CD4-positive, alpha-beta memory T cell (primary cell): ENCODE data around the gene TRIM46. TPM values are rescaled to one million over a fixed set of nuclear protein-coding genes. Genes with fewer than 3 reads are reported as not detected.

Source experiments
- polyA plus RNA-seq, 2 donors: library from polyadenylated mRNA; unstranded; fragments of 300-500 nt; fragmentation: Illumina TruSeq; gene quantifications; one replicate each; pipeline ENCODE4 v1.2.3, GENCODE V29; 2021
- total RNA-seq, 2 experiments: library from RNA; stranded (reverse); gene quantifications; one replicate each; pipeline ENCODE4 v1.2.3, GENCODE V29; 2021

Gene TRIM46
- total and polyA plus RNA-seq, 4 experiments from 2014 or later: 1.6 to 8.5 (median 6.0) TPM

Other genes with a start within 250 kb of the TRIM46 start
- gene PMVK, start 237.1 kb upstream of the TRIM46 start, total RNA-seq: 10 to 100 TPM; 17.6 to 21.2 TPM
- 10 to 100 TPM; 61.7 to 87.0 TPM for gene PMVK, start 237.1 kb upstream of the TRIM46 start, polyA plus RNA-seq
- 100 to 1,000 TPM; 435 to 438 TPM for gene PBXIP1, start 217.8 kb upstream of the TRIM46 start, total RNA-seq
- 100 to 1,000 TPM; 263 to 404 TPM for gene PBXIP1, start 217.8 kb upstream of the TRIM46 start, polyA plus RNA-seq
- gene PYGO2, start 212.1 kb upstream of the TRIM46 start, total RNA-seq: 10 to 100 TPM; 78.4 to 80.2 TPM
- 10 to 100 TPM; 22.5 to 54.2 TPM for gene PYGO2, start 212.1 kb upstream of the TRIM46 start, polyA plus RNA-seq
- 10 to 100 TPM; 78.4 to 81.7 TPM for gene SHC1, start 203.1 kb upstream of the TRIM46 start, total RNA-seq
- gene SHC1, start 203.1 kb upstream of the TRIM46 start, polyA plus RNA-seq: 10 to 100 TPM; 36.4 to 44.5 TPM
- gene CKS1B, start 199.2 kb upstream of the TRIM46 start, total RNA-seq: 10 to 100 TPM; 12.2 to 13.0 TPM
- gene CKS1B, start 199.2 kb upstream of the TRIM46 start, polyA plus RNA-seq: 10 to 100 TPM; 50.2 to 67.9 TPM
- 10 to 100 TPM; 52.4 to 56.6 TPM for gene FLAD1, start 190.5 kb upstream of the TRIM46 start, total RNA-seq
- 10 to 100 TPM; 48.9 to 75.9 TPM for gene FLAD1, start 190.5 kb upstream of the TRIM46 start, polyA plus RNA-seq
- 1 to 10 TPM; 1.1 to 3.1 TPM for gene LENEP, start 180.3 kb upstream of the TRIM46 start, total RNA-seq
- gene LENEP, start 180.3 kb upstream of the TRIM46 start, polyA plus RNA-seq: not detected
- 10 to 100 TPM; 86.3 to 92.7 TPM for gene ZBTB7B, start 171.0 kb upstream of the TRIM46 start, total RNA-seq
- 10 to 100 TPM in 1 of 2 donors, 1 to 10 TPM in 1; 3.4 to 11.6 TPM for gene ZBTB7B, start 171.0 kb upstream of the TRIM46 start, polyA plus RNA-seq
- 1 to 10 TPM; 4.0 to 4.1 TPM for gene DCST2, start 140.1 kb upstream of the TRIM46 start, total RNA-seq
- not detected for gene DCST2, start 140.1 kb upstream of the TRIM46 start, polyA plus RNA-seq
- gene DCST1, start 140.0 kb upstream of the TRIM46 start, total RNA-seq: under 1 TPM in 1 of 2 experiments, not detected in 1; 0.14 TPM
- gene DCST1, start 140.0 kb upstream of the TRIM46 start, polyA plus RNA-seq: not detected
- 10 to 100 TPM; 33.6 to 39.8 TPM for gene ADAM15, start 122.5 kb upstream of the TRIM46 start, total RNA-seq
- gene ADAM15, start 122.5 kb upstream of the TRIM46 start, polyA plus RNA-seq: 10 to 100 TPM; 14.8 to 18.2 TPM
- 1 to 10 TPM; 6.0 to 8.5 TPM for gene EFNA4, start 110.1 kb upstream of the TRIM46 start, total RNA-seq
- gene EFNA4, start 110.1 kb upstream of the TRIM46 start, polyA plus RNA-seq: 1 to 10 TPM; 2.5 to 3.5 TPM
- gene EFNA3, start 95.0 kb upstream of the TRIM46 start, total RNA-seq: 1 to 10 TPM; 2.0 to 4.3 TPM
- gene EFNA3, start 95.0 kb upstream of the TRIM46 start, polyA plus RNA-seq: 1 to 10 TPM in 1 of 2 donors, under 1 TPM in 1; 0.34 to 1.5 TPM
- 1 to 10 TPM; 1.2 to 1.9 TPM for gene EFNA1, start 46.0 kb upstream of the TRIM46 start, total RNA-seq
- gene EFNA1, start 46.0 kb upstream of the TRIM46 start, polyA plus RNA-seq: 1 to 10 TPM in 1 of 2 donors, under 1 TPM in 1; 0.84 to 2.0 TPM
- 10 to 100 TPM; 20.1 to 22.8 TPM for gene SLC50A1, start 38.0 kb upstream of the TRIM46 start, total RNA-seq
- gene SLC50A1, start 38.0 kb upstream of the TRIM46 start, polyA plus RNA-seq: 10 to 100 TPM; 50.3 to 91.7 TPM
- 10 to 100 TPM; 51.6 to 53.6 TPM for gene DPM3, start 33.3 kb upstream of the TRIM46 start, total RNA-seq
- gene DPM3, start 33.3 kb upstream of the TRIM46 start, polyA plus RNA-seq: 100 to 1,000 TPM; 101 to 119 TPM
- 100 to 1,000 TPM; 173 to 180 TPM for gene KRTCAP2, start 545 bp upstream of the TRIM46 start, total RNA-seq
- 100 to 1,000 TPM; 469 to 488 TPM for gene KRTCAP2, start 545 bp upstream of the TRIM46 start, polyA plus RNA-seq
- 10 to 100 TPM; 30.9 to 33.5 TPM for gene THBS3, start 34.0 kb downstream of the TRIM46 start, total RNA-seq
- gene THBS3, start 34.0 kb downstream of the TRIM46 start, polyA plus RNA-seq: 1 to 10 TPM; 6.1 to 6.7 TPM
- 10 to 100 TPM; 17.7 to 18.2 TPM for gene MTX1, start 34.8 kb downstream of the TRIM46 start, total RNA-seq
- gene MTX1, start 34.8 kb downstream of the TRIM46 start, polyA plus RNA-seq: 10 to 100 TPM; 42.5 to 65.5 TPM
- 10 to 100 TPM; 10.5 to 12.2 TPM for gene ENTREP3, start 81.6 kb downstream of the TRIM46 start, total RNA-seq
- 1 to 10 TPM in 1 of 2 donors, under 1 TPM in 1; 0.50 to 1.8 TPM for gene ENTREP3, start 81.6 kb downstream of the TRIM46 start, polyA plus RNA-seq
- 100 to 1,000 TPM in 1 of 2 experiments, 10 to 100 TPM in 1; 94.4 to 101 TPM for gene SCAMP3, start 88.5 kb downstream of the TRIM46 start, total RNA-seq
- gene SCAMP3, start 88.5 kb downstream of the TRIM46 start, polyA plus RNA-seq: 100 to 1,000 TPM; 132 to 160 TPM
- gene CLK2, start 99.7 kb downstream of the TRIM46 start, total RNA-seq: 100 to 1,000 TPM; 123 to 126 TPM
- 10 to 100 TPM; 11.4 to 21.5 TPM for gene CLK2, start 99.7 kb downstream of the TRIM46 start, polyA plus RNA-seq
- 1 to 10 TPM; 4.9 to 5.3 TPM for gene HCN3, start 103.6 kb downstream of the TRIM46 start, total RNA-seq
- under 1 TPM; 0.10 to 0.41 TPM for gene HCN3, start 103.6 kb downstream of the TRIM46 start, polyA plus RNA-seq
- gene PKLR, start 127.6 kb downstream of the TRIM46 start, total RNA-seq: not detected
- not detected for gene PKLR, start 127.6 kb downstream of the TRIM46 start, polyA plus RNA-seq
- gene FDPS, start 135.0 kb downstream of the TRIM46 start, total RNA-seq: 10 to 100 TPM; 82.8 to 91.3 TPM
- 100 to 1,000 TPM; 100 to 157 TPM for gene FDPS, start 135.0 kb downstream of the TRIM46 start, polyA plus RNA-seq
- 10 to 100 TPM; 20.0 to 20.1 TPM for gene RUSC1, start 147.0 kb downstream of the TRIM46 start, total RNA-seq
- 10 to 100 TPM in 1 of 2 donors, 1 to 10 TPM in 1; 6.8 to 11.8 TPM for gene RUSC1, start 147.0 kb downstream of the TRIM46 start, polyA plus RNA-seq